Measurements from ENCODE around the gene VWA8.
"Not testable (repeated sequence)": the region's sequence is repeated elsewhere in the genome, so short reads cannot be mapped to it uniquely, and the experiment has no call there.

VWA8 gene

GRCh38 chr13:41848435-41849255 is 112.3 kb downstream of the VWA8 start:
- no peak for DNase-seq

GRCh38 chr13:41847216-41847615 is 113.7 kb downstream of the VWA8 start:
- no peak for DNase-seq

DNA sequence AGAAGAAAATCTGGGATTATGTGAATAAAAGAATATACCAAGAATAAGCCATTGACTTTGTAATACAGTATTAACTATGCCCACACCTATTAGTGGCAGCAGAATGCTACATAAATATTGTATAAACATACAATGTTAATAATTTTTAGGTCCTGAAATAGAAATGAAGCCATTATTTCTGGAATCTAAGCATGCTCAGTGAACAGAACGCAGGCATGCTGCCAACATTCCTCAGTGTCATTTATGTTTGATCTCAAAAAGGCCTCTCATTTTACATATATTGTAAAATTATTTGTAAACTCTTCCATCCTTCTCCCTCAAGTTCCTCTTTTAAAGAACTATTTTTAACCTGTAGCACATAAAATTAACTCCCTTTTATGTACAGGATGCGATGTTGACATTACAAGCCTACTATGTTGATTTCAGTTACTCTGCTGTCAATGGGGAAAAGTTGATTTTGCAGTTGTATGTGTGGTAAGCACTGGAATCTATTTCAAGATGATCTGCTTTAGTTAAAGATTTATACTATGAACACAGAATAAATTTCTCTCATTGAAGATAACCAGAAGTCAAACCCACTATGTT is 118.8 kb downstream of the VWA8 start:
- DNase-seq: peak; percentile 21

DNA sequence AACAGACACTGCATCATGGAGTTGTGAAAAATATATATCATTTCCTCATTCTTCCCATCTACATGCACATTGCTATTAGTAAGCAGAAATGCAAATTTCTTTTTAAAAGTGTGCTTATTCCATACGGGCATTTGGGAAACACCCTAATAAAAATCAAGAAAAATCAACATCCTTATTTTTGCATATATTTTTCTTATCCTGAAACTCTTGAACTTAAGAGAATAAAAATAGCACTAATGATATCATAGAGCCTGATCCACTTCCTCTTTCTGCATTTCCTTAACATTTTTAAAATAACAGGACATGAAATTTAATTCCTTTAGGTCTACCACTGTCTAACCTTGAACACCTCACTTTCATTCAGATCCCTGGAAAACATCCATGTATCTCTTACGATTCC is 123.3 kb downstream of the VWA8 start:
- DNase-seq: no peak

DNA sequence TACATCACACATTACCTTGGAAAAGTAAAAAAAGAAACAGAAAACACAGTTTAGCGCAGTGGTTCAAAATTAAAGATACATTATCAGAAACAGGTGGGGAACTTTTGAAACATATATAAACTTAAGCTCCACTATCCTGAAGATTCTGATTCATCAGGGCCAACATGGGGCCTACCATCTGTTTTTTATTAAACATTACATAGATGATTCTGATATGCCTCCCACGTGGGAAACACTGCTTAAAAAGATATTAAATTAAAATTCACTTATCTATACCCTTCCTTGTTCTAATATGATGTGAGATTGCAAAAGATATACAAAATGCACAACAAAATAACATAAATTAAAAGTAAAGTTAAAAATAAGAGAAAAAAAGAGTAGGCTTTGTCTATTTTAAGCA is 125.0 kb downstream of the VWA8 start:
- DNase-seq: no peak

GRCh38 chr13:41834697-41835096 is 126.2 kb downstream of the VWA8 start:
- not testable (repeated sequence) for DNase-seq

GRCh38 chr13:41833831-41834230 is 127.1 kb downstream of the VWA8 start:
- DNase-seq: no peak

GRCh38 chr13:41833201-41833600 is 127.7 kb downstream of the VWA8 start:
- no peak for DNase-seq

DNA sequence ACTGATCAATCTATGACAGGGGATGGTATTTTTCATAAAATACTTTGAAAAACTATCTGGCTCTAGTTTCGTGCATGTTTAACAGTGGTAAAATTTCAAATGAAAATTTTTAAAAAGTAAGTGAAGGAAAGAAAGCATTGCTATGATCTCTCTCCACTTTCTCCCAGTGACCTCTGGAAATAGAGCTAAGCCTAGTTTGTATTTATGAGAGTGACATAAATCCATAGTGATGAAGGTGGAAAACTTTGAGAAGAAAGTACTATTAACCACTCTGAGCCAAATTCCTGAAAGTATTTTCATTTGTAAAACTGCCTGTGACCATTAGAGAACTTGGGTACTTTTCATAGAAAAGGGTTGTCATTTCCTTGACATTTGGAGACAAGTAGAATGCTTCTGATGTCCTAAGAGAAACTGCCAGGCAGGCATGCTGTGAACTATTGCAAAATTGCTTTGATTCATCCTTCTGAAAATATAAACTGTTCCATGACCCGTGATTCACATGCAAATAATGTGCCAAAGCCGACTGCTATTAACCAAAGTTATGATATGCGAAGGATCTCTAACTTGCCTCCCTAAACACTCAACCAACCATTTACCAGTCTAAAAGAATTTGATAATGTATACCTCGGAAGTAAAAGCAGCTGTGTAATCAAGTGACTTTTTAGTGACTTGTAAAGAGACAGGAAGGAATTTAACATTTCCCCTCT is 133.2 kb downstream of the VWA8 start:
- DNase-seq: peak; percentile 87

DNA sequence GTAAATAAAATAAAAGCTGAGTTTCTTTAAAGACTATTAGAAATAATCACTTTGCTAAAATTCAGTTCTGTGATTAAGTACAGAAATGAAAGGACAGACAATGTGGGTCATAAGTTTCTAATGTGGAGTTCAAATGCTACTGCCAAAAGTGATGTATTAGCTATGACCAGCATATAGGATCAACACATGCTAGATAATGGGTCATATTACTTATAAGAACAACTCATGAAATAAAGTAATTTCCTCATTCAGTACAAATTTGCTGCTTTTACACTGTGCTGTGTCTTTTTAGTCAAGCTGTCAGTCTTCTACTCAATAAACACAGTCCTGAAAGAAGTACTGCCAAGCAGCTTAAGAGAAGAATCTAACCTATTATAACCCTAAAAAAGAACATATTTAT is 135.2 kb downstream of the VWA8 start:
- DNase-seq: no peak

- DNase-seq: no peak
Observed at GRCh38 chr13:41823476-41823875, 137.4 kb downstream of the VWA8 start.

DNA sequence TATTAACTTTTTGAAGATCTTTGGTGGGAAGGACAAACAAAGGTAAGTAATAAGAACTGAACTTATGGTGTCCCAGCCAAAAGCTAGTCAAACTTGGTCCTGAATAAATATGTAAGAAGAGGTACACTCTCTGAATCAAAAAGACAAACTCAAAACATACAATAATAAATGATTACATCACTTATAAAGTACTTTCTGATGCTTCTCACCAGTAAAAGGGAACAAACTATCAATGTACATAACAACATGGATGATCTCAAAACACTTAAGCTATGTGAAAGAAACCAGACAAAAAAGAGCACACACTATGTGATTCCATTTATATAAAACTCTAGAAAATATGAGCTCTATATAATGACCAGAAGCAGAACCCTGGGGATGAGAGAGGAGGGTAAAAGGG is 138.3 kb downstream of the VWA8 start:
- DNase-seq: no peak

DNA sequence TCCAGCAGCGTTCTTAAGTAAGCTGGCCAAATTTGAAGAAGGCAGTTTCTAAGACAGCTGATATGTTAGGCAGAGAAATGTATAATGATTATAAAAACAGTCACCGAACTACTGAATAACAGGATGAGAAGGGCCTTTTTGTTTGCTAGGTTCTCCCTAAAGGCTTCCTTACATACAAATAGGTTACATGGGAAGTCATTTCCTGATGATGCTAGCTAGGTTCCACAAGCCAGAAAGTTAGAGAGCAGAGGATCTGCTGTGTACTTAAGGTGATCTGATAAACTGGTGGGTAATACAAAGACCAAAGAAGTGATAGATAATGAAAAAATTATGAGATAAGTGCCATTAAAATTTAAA is 139.7 kb downstream of the VWA8 start:
- DNase-seq: no peak

- no peak for DNase-seq
Observed at GRCh38 chr13:41820581-41821237, 140.2 kb downstream of the VWA8 start.

DNA sequence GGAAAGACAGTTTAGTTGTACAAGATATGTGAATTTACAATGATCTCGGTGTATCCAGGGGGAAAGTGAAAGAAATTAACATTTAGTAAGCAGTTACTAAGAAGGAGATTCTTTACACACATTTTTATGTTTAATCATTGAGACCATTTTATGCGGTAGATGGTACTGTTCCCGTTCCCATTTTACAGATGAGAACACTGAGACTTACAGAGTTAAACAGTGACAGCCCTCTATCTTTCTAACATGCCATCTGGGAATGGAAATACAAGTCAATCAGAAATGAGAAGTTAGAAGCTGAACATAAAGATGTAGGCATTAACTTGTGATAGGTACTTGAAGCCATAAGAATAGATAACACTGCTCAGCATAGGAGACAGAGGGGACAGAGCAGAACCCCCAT is 144.9 kb downstream of the VWA8 start:
- no peak for DNase-seq

- DNase-seq: no peak
Observed at GRCh38 chr13:41813426-41813825, 147.5 kb downstream of the VWA8 start.

GRCh38 chr13:41812851-41813250 is 148.1 kb downstream of the VWA8 start:
- no peak for DNase-seq

GRCh38 chr13:41812237-41812636 is 148.7 kb downstream of the VWA8 start:
- no peak for DNase-seq

- DNase-seq: no peak
Observed at GRCh38 chr13:41811588-41812021, 149.3 kb downstream of the VWA8 start.

DNA sequence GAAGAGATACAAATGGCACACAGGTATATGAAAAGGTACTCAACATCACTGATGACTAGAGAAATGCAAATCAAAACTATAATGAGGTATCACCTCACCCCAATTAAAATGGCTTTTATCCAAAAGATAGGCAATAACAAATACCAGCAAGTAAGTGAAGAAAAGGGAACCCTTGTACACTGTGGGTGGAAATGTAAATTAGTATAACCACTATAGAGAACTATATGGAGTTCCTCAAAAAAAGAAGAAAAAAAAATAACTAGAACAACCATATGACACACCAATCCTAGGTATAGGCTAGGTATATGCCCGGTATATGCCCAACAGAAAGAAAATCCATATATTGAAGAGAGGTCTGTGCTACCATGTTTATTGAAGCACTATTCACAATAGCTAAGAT is 150.9 kb downstream of the VWA8 start:
- no peak for DNase-seq

- DNase-seq: not testable (repeated sequence)
Observed at GRCh38 chr13:41803445-41803735, 157.5 kb downstream of the VWA8 start.

- peak; percentile 36 for DNase-seq
Observed at GRCh38 chr13:41802684-41803444, 158.0 kb downstream of the VWA8 start.

Measured in NCI-H226 (cell line).